ENCODE measurements around the gene CCDC190.
A peak's percentile ranks its signal among the peaks of the same experiment; 100 is the strongest.

Gene CCDC190

DNA sequence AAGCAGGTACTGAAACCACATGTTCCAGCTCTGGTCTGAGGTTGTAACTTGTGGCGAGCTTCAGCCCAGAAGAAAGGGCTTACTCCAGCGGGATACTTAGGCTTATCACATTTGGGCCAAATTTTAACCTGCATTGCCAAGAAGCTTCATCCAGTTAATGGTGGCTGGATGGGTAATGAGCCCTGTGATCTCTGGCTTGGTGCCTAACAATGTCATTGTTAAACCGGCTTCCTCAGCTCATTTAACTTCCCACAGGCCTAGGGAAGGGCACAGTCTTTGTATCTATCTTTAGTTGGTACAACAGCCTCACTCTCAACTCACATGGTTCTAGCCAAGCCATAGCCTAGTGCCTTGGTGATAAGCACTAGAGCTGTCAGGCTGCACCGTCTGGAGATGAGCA, 43.6 kb upstream of the CCDC190 start:
- peak; percentile 76 for DNase-seq (ENCODE audit: low read depth, low spot score)
- no peak for TF ChIP-seq CTCF (IDR thresholded peaks at IDR 0.05; ENCODE audit: low read depth, low read length)
- H3K4me3 ChIP-seq (ENCODE audit: low read depth, low read length), result no peak overlapping the region
- in situ Hi-C loops (cut with HindIII; ENCODE audit: low sequenced_read_pairs), result no loop called here

GRCh38 chr1:162904023-162904422, 43.0 kb upstream of the CCDC190 start:
- in situ Hi-C loops (cut with HindIII; ENCODE audit: low sequenced_read_pairs), result no loop called here
- no peak for TF ChIP-seq CTCF (IDR thresholded peaks at IDR 0.05; ENCODE audit: low read depth, low read length)
- H3K4me3 ChIP-seq (ENCODE audit: low read depth, low read length), result no peak overlapping the region
- DNase-seq (ENCODE audit: low read depth, low spot score), result no peak

DNA sequence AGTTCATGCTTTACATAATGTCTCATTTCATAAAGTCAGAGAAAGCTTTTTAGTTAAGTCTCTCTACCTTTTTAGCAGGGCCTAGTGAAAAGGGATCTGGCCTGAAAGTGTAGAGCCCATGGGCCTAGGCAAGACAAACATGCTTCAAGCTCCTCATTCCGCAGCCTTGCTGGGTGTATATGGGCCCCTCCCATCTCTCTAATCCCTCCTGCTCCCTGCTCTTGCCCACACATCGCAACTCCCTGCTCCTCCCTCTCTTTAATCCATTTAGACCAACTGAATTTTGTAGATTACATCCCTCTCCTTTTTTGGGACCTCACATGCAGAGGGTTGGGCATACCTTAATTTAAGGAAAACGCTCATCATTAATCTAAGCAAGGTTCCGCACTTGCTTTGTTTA, 42.3 kb upstream of the CCDC190 start:
- no peak for TF ChIP-seq CTCF (IDR thresholded peaks at IDR 0.05; ENCODE audit: low read depth, low read length)
- H3K4me3 ChIP-seq (ENCODE audit: low read depth, low read length), result no peak overlapping the region
- no peak for DNase-seq (ENCODE audit: low read depth, low spot score)
- in situ Hi-C loops (cut with HindIII; ENCODE audit: low sequenced_read_pairs), result no loop called here

DNA sequence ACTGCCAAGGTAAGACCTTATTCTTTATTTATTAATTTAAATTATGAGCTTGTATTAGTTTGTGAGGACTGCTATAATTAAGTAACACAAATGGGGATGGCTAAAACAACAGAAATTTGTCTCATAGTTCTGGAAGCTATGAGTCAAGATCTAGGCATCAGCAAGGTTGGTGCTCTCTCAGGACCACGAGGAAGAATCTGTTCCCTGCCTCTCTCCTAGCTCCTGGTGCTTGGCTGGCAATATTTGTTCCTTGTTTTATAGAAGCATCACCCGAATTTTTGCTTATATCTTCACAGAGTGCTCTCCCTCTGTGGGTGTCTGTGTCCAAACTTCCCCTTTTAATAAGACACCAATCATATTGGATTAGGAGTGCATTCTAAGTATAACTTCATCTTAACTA, 41.4 kb upstream of the CCDC190 start:
- in situ Hi-C loops (cut with HindIII; ENCODE audit: low sequenced_read_pairs), result no loop called here
- H3K4me3 ChIP-seq (ENCODE audit: low read depth, low read length), result no peak overlapping the region
- TF ChIP-seq CTCF (IDR thresholded peaks at IDR 0.05; ENCODE audit: low read depth, low read length), result no peak
- peak; percentile 54 for DNase-seq (ENCODE audit: low read depth, low spot score)

DNA sequence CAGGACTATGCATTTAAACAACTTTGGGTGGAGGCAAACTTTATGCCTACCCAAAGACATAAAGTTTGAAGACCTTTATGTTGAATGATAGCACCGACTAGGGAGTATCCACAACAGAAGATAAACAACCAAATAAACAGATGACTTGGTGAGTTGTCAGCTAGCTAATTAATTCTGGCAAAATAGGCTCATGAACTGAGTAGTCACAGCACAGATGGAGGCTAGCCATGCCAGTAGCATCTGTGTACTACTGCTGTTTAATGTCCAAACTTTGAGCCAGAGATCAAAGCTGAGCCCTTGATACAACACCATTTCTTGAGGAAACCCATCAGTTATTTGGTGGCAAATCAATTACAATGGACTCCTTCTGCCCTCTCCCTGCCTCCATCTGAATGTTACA, 40.3 kb upstream of the CCDC190 start:
- no peak for TF ChIP-seq CTCF (IDR thresholded peaks at IDR 0.05; ENCODE audit: low read depth, low read length)
- in situ Hi-C loops (cut with HindIII; ENCODE audit: low sequenced_read_pairs), result no loop called here
- no peak overlapping the region for H3K4me3 ChIP-seq (ENCODE audit: low read depth, low read length)
- DNase-seq (ENCODE audit: low read depth, low spot score), result no peak

DNA sequence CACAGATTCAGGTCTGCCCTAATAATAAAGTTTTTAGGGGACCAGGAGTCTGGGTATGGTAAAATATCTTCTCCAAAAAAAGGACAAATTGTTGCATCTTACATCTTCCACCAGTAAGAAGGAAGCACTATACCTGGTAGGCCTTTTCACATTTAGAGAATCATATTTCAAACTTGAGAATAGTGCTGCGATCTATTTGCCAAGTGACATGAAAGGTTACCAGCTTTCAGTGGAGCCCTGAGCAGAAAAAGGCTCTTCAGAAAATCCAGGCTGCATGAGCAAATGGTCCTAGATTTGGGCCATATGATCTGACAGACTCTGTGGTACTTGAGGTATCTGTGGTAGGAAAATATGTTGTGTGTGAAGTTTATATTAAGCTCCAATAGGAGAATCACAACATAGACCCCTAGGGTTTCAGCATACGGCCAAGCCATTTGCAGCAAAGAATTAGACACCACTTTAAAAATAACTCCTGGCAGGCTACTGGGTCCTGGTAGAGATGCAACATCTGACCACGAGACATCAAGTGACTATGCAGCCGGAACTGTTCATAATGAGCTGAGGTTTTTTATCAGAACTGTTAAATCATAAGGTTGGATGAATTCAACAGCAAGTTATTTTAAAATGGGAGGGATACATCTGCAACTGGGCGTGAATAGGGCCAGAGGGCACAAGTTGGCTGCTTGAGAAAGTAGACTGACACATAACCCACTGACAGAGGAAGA, 38.6 kb upstream of the CCDC190 start:
- in situ Hi-C loops (cut with HindIII; ENCODE audit: low sequenced_read_pairs), result no loop called here
- peak; percentile 95 for DNase-seq (ENCODE audit: low read depth, low spot score)
- no peak for TF ChIP-seq CTCF (IDR thresholded peaks at IDR 0.05; ENCODE audit: low read depth, low read length)
- no peak overlapping the region for H3K4me3 ChIP-seq (ENCODE audit: low read depth, low read length)

DNA sequence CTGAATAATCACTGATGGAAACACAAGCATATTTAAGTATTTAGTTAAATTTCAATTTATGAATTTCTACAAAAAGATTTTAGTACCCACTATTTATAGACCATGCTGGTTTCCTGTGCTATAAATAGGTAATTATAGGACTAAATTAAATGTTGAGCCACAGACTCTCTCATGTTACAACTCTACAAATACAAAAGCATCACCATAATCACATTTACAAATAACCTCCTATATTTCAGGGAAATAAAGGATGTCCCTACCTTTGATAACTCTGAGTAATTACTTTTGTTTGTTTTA, 32.6 kb upstream of the CCDC190 start:
- no peak for DNase-seq (ENCODE audit: low read depth, low spot score)
- H3K4me3 ChIP-seq (ENCODE audit: low read depth, low read length), result no peak overlapping the region
- in situ Hi-C loops (cut with HindIII; ENCODE audit: low sequenced_read_pairs), result no loop called here
- TF ChIP-seq CTCF (IDR thresholded peaks at IDR 0.05; ENCODE audit: low read depth, low read length), result no peak
